ENCODE data around the gene COMMD7. TPM values are rescaled to one million over a fixed set of nuclear protein-coding genes. Genes with fewer than 3 reads are reported as not detected.
A peak's percentile ranks its signal among the peaks of the same experiment; 100 is the strongest.
"Not testable (repeated sequence)": the region's sequence is repeated elsewhere in the genome, so short reads cannot be mapped to it uniquely, and the experiment has no call there.

Gene COMMD7
- total RNA-seq, 1 experiment from 2014 or later: 28.3 TPM

- POLR2A ChIA-PET: interaction anchor here (0.5 to 3.3 kb wide), 5 partner anchors 12 to 258 kb away, joined by 3 to 26 read pairs (median 3); partner anchors contain the start of gene DNMT3B
- H3K9me3 Mint-ChIP-seq (ENCODE audit: unreplicated experiment): no peaks in the 10 kb centered on the region
- no peak for DNase-seq (ENCODE audit: unreplicated experiment)
- no peaks in the 10 kb centered on the region for H3K36me3 Mint-ChIP-seq (ENCODE audit: insufficient read depth, unreplicated experiment)
- intact Hi-C loops (cut with micrococcal nuclease): loop anchor here (1.0 kb wide), 1 partner anchor 68 kb away; no protein-coding TSS in a partner anchor
- H3K27me3 Mint-ChIP-seq (ENCODE audit: insufficient read depth, unreplicated experiment): no peaks in the 10 kb centered on the region
- H3K4me1 Mint-ChIP-seq (ENCODE audit: insufficient read depth, unreplicated experiment): peaks cover 6% of the 10 kb centered on the region
- CTCF ChIA-PET: interaction anchor here (0.5 to 1.3 kb wide), 7 partner anchors 25 to 602 kb away, joined by 3 to 6 read pairs (median 3); partner anchors contain the start of gene C20orf203
- BruUV-seq (replicated peaks): no TSS peak
- no peak for TF ChIP-seq CTCF (IDR thresholded peaks at IDR 0.05; ENCODE audit: unreplicated experiment)
- peak overlapping the region; percentile 91 for H3K27ac Mint-ChIP-seq (ENCODE audit: low read depth, unreplicated experiment)
- peak overlapping the region; percentile 82 for H3K4me3 Mint-ChIP-seq (ENCODE audit: unreplicated experiment)
Observed at GRCh38 chr20:32742322-32743236, 688 bp downstream of the COMMD7 start.

- Mint-ChIP-seq H3K27ac (ENCODE audit: low read depth, unreplicated experiment) (no peak overlapping the region), H3K27me3 (ENCODE audit: insufficient read depth, unreplicated experiment) (no peaks in the 10 kb centered on the region), H3K4me1 (ENCODE audit: insufficient read depth, unreplicated experiment) (peaks cover 6% of the 10 kb centered on the region), H3K9me3 (ENCODE audit: unreplicated experiment) (no peaks in the 10 kb centered on the region), H3K4me3 (ENCODE audit: unreplicated experiment) (no peak overlapping the region), H3K36me3 (ENCODE audit: insufficient read depth, unreplicated experiment) (no peaks in the 10 kb centered on the region)
- TF ChIP-seq CTCF (IDR thresholded peaks at IDR 0.05; ENCODE audit: unreplicated experiment): no peak
- BruUV-seq (replicated peaks): no TSS peak
- intact Hi-C loops (cut with micrococcal nuclease): no loop called here
- CTCF ChIA-PET: no interaction called here
- no peak for DNase-seq (ENCODE audit: unreplicated experiment)
- POLR2A ChIA-PET: interaction anchor here (0.5 to 3.3 kb wide), 2 partner anchors 22 to 519 kb away, joined by 5 to 26 read pairs; partner anchors contain the start of gene DNMT3B
Observed at GRCh38 chr20:32741151-32741550, 2.1 kb downstream of the COMMD7 start.

DNA sequence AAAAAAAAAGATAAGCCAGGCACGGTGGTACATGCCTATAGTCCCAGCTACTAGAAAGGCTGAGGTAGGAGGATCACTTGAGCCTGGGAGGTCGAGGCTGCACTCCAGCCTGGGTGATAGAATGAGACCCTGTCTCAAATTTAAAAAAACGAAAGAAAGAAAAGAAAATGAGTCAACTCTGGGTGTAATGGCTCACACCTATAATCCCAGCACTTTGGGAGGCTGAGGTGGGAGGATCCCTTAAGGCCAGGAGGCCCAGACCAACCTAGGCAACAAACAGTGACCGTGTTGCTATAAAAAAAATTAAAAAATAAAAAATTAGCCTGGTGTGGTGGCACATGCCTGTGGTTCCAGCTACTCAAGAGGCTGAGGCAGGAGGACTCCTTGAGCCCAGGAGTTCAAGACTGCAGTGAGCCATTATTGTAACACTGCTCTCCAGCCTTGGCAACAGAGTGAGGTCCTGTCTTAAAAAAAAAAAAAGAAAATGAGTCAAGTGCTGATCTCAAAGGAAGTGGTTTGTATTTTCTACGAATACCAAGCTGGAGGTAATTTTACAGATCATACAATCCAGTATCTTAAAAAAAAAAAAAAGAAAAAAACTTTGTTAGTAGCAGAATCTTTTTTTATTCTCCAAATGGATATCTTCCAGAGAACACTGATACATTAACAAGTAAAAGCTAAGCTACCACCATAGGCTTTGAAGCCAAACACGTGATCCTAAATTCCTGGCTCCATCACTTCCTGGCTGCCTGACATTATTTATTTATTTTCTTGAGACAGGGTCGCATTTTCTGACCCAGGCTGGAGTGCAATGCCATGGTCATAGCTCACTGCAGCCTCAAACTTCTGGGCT lies 5.7 kb downstream of the COMMD7 start:
- BruUV-seq (replicated peaks): no TSS peak
- POLR2A ChIA-PET: interaction anchor here (0.7 kb wide), 1 partner anchor 23 kb away, joined by 3 read pairs; no protein-coding TSS in a partner anchor
- no peaks in the 10 kb centered on the region for H3K27me3 Mint-ChIP-seq (ENCODE audit: insufficient read depth, unreplicated experiment)
- TF ChIP-seq CTCF (IDR thresholded peaks at IDR 0.05; ENCODE audit: unreplicated experiment): no peak
- peaks cover 2% of the 10 kb centered on the region for H3K4me1 Mint-ChIP-seq (ENCODE audit: insufficient read depth, unreplicated experiment)
- H3K27ac Mint-ChIP-seq (ENCODE audit: low read depth, unreplicated experiment): no peak overlapping the region
- peak; percentile 32 for DNase-seq (ENCODE audit: unreplicated experiment)
- H3K4me3 Mint-ChIP-seq (ENCODE audit: unreplicated experiment): no peak overlapping the region
- intact Hi-C loops (cut with micrococcal nuclease): no loop called here
- no peaks in the 10 kb centered on the region for H3K9me3 Mint-ChIP-seq (ENCODE audit: unreplicated experiment)
- H3K36me3 Mint-ChIP-seq (ENCODE audit: insufficient read depth, unreplicated experiment): peaks cover 2% of the 10 kb centered on the region
- CTCF ChIA-PET: interaction anchor here (0.6 to 3.0 kb wide), 4 partner anchors 16 to 800 kb away, joined by 3 to 10 read pairs (median 4); no protein-coding TSS in a partner anchor

DNA sequence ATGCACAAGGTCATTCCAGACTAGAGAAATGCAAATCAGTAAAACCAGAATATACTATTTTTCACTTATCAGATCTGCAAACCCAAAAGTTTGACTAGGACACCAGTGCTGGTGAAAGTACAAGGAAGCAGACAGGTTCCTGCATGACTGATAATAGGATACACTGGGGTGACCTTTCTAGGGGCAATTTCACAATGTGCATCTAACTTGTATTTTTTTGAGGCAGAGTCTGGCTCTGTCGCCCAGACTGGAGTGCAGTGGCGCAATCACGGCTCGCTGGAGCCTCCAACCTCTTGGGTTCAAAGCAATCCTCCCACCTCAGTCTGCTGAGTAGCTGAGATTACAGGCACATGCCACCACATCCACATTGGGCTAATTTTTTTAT lies 11.4 kb downstream of the COMMD7 start:
- intact Hi-C loops (cut with micrococcal nuclease): no loop called here
- TF ChIP-seq CTCF (IDR thresholded peaks at IDR 0.05; ENCODE audit: unreplicated experiment): no peak
- Mint-ChIP-seq H3K4me1 (ENCODE audit: insufficient read depth, unreplicated experiment) (peaks cover 23% of the 10 kb centered on the region), H3K4me3 (ENCODE audit: unreplicated experiment) (no peak overlapping the region), H3K9me3 (ENCODE audit: unreplicated experiment) (no peaks in the 10 kb centered on the region), H3K27me3 (ENCODE audit: insufficient read depth, unreplicated experiment) (no peaks in the 10 kb centered on the region), H3K36me3 (ENCODE audit: insufficient read depth, unreplicated experiment) (peaks cover 19% of the 10 kb centered on the region), H3K27ac (ENCODE audit: low read depth, unreplicated experiment) (peak overlapping the region; percentile 61)
- CTCF ChIA-PET: no interaction called here
- POLR2A ChIA-PET: no interaction called here
- peak; percentile 66 for DNase-seq (ENCODE audit: unreplicated experiment)
- BruUV-seq (replicated peaks): no TSS peak

GRCh38 chr20:32729334-32729733 lies 13.9 kb downstream of the COMMD7 start:
- H3K9me3 Mint-ChIP-seq (ENCODE audit: unreplicated experiment); H3K27me3 Mint-ChIP-seq (ENCODE audit: insufficient read depth, unreplicated experiment); DNase-seq (ENCODE audit: unreplicated experiment); H3K27ac Mint-ChIP-seq (ENCODE audit: low read depth, unreplicated experiment); intact Hi-C loops (cut with micrococcal nuclease); H3K4me3 Mint-ChIP-seq (ENCODE audit: unreplicated experiment); BruUV-seq (replicated peaks): not testable (repeated sequence)
- POLR2A ChIA-PET: interaction anchor here (0.6 kb wide), 1 partner anchor 850 kb away, joined by 3 read pairs; no protein-coding TSS in a partner anchor
- H3K36me3 Mint-ChIP-seq (ENCODE audit: insufficient read depth, unreplicated experiment): peaks cover 38% of the 10 kb centered on the region
- CTCF ChIA-PET: interaction anchor here (2.4 kb wide), 1 partner anchor 49 kb away, joined by 11 read pairs; no protein-coding TSS in a partner anchor
- H3K4me1 Mint-ChIP-seq (ENCODE audit: insufficient read depth, unreplicated experiment): peaks cover 23% of the 10 kb centered on the region
